Hematopoietic multipotent progenitor cell treated with erythropoietin and hydrocortisone succinate and interleukin-3 and kit ligand, for 6 days (in vitro differentiated cells): ENCODE measurements around the gene ATP5F1D.
A peak's percentile ranks its signal among the peaks of the same experiment; 100 is the strongest.

ENCODE experiments used
- DNase-seq: peaks from one replicate; pipeline ENCODE4 v3.0.0-alpha.2; 2015

Gene ATP5F1D

DNA sequence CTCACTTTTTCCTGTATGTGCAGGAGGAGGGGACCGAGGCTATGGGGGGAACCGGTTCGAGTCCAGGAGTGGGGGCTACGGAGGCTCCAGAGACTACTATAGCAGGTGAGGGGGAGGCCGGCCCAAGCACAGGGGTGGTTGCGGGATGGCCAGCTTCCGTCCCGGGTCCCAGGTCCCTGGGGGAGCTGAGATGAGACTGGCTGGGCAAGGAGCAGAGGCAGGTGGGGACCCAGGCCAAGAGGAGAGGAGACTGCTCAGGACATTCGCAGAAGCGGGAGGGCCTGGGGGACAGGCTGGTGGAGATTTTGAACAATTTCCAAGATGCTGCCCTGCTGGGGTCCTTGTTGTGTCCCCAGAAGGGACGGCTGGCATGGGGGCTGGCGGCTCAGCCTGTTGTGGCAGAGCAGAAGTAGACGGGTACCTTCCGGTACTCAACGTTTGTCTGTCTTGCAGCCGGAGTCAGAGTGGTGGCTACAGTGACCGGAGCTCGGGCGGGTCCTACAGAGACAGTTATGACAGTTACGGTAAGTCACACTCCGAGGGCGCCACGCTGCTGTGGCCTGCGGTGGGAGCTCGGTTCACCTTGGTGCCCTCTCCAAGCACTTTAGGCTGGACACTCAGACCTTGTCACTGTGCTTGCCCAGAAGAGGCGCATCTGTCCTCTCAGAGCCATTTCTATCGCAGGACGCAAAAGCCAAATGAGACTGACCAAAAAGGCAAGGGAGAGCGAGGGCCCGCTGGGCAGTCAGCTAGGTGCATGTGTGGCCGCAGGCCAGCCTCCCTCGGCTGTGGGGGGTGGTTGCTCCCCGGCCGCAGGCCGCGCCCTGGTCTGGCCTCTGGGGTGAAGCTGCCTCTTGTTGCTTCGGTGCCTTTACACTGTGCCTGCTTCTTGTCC lies 30.2 kb downstream of the ATP5F1D start:
- DNase-seq, result no peak

- no peak for DNase-seq
Observed at GRCh38 chr19:1272423-1273262, 31.1 kb downstream of the ATP5F1D start.

DNA sequence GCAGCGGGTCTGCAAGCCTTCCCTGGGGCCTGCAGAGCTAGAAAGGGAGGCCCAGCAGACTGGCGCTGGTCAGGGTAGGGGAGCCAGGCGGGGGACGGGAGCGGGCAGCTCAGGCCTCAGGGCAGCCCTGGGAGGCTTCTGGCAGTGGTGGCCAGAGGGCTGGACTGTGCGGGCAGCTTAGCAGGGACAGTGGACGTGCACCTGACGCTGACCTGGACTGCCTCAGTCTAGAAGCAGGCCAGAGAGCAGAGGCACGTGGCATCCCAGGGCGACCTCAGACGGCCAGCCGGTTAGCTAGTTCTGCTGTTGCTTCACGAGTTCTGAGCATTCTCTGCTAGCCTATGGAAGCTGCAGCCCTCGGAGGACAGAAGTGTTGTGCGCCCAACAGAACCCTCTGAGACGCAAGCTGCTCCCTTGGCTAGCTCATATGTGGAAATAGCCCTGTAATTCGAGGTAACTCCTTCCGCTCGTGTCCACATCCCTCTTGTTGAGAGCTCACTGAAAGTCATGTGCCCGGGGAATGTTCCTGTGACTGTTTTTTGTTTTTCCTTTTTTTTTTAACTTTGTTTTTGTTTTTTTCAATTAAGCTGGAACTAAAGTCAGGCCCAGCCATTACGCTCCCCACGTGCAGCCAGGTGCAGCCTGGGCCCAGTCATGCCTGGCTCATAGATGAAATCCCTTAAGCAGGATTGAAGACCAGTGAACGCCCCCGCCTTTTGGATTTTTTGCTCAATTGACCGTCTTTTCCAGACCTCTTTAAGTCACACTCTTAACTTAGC lies 31.9 kb downstream of the ATP5F1D start:
- no peak for DNase-seq

- DNase-seq, result no peak
Observed at GRCh38 chr19:1274081-1274851, 32.7 kb downstream of the ATP5F1D start.

DNA sequence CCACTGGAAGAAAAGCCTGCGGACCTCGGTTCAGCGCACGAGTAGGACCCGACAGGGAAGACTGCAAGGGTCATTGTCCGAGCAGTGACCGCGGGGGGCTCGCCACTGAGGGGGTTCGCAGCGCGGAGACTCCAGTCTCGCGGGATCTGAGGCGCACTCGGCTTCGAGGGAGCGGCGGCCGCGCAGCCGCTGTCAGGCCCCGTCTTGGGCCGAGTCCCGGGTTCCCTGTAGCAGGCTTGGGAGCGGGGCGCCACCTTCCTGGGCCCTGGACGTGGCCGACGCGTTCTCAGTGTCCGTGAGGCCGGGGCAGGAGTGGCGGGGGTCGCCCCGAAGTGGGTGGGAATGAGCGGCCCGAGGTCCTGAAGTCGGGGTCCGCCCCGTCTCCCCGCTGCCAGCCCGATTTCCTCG lies 33.3 kb downstream of the ATP5F1D start:
- DNase-seq, result no peak

GRCh38 chr19:1275260-1275975 lies 33.9 kb downstream of the ATP5F1D start, which contains the start of gene FAM174C:
Gene FAM174C (plus strand): TSS chr19:1275530. CDS start chr19:1275550, 20 bp downstream.
- peak; percentile 98 for DNase-seq

DNA sequence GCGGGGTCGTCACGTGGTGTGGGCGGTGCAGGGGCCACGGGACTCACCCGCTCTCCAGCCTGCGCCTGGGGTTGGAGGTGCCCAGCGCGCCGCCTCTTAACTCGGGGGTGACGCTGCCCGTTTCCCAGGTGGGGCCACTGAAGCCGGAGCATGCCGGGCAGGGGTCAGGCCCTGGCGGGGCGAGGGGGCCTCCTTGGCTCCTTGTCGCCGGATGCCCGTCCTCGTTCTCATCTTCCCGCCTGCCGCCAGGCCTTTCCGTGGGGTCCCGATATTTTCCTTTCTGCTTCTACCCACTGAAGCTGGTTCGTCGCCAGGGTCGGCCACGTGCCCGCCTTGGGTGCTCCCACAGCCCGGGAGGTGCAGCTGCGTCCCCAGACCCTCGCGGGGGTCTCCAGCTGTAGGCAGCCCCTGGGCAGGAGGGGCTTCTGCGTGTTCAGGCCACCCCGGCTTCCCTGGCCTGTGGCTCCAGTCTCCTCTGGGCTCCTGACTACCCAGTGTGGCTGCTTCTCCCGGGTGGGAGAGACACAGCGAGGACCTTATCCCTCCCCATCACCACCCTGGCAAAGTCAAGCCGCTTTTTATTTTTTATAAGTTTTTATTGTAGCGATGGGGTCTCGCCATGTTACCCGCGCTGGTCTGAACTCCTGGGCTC lies 34.6 kb downstream of the ATP5F1D start:
- no peak for DNase-seq

GRCh38 chr19:1276628-1277022 lies 35.1 kb downstream of the ATP5F1D start:
- DNase-seq, result no peak

GRCh38 chr19:1277061-1277460 lies 35.5 kb downstream of the ATP5F1D start:
- DNase-seq, result no peak

DNA sequence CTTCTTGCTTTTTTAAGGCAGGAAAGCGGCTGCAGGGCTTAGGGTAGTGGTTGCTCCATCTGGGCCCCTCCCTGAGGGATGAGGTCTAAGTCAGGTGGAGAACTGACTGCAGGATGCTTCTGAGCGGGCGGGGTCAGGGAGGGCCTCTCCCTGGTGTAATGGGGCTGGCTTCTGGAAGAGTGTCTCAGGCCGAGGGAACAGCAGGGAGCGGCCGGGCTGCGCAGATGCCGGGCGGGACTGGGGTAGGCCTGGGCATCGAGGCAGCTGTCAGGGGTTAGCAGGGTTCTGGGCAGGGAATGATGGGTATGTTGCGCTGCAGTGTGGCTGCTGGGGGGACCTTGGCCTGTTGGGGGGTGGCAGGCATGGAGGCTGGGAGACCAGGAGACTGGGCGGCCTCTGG lies 36.5 kb downstream of the ATP5F1D start:
- no peak for DNase-seq

DNA sequence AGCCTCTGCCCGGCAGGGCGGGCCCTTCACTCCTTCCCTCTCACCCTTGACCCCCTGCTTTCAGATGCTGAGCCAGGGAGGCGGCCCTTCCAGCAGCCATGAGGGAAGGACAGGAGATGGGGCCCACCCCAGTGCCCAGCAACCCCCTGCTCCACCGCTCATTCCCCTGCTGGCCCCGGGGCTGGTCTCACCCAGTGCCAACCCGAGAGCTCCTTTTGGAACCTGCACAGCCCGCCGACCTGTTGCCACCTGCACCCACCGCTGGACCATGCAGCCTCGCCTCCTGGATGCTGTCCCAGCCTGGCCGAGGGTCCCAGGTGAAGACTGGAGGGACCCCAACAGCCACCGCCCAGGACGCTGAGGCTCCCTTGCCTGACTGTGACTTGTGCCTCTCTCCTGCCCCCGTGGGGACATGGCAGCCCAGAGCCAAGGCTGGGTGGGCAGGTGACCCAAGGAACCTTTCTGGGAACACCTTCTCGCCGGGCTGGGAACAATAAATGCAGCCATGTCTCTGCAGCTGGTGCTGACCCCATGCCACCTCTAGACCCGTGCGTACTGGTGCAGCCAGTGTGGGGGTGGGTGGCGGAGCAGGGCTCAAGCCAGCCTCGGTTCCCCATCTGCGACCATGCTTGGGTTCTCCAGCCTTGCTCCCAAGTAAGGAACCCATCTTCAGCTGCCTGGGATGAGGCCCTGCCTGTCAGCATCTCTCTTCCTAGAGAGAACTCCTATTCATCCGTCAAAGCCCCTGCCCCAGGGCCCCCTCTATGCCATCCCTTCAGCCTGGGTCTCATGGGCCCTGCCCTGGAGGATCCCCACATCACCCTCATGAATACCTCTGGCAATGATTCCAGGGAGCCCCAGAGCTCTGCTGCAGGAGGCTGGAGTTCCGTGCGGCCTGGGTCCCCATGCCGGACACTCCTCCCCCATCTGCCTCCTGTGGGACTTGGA lies 37.4 kb downstream of the ATP5F1D start:
- no peak for DNase-seq

DNA sequence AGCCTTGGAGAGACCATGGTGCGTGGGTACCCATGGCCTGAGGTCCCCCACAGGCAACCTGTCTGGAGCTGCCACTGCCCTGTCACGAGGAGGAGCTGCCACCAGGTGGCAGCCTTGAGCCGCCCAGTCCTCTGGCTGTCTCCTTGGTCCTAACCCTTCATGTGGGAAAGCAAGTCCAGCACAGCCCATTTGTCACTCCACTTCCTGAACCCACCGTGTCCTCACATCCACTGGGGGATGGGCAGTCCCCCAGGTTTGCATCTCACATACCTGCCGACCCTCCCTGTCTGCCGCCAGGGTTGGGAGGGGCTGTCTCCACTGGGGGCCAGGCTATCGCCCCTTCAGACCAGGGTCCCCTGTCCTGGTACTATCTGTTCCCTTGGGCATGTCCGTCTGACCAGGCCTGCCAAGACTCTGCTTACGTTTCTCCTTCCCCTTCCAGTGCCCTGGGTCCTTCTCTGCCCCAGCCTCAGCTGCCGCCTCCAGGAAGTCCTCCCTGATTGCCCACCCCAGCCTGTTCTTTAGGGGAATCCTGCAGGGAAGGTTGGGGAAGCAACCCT lies 38.3 kb downstream of the ATP5F1D start:
- DNase-seq, result peak; percentile 90

DNA sequence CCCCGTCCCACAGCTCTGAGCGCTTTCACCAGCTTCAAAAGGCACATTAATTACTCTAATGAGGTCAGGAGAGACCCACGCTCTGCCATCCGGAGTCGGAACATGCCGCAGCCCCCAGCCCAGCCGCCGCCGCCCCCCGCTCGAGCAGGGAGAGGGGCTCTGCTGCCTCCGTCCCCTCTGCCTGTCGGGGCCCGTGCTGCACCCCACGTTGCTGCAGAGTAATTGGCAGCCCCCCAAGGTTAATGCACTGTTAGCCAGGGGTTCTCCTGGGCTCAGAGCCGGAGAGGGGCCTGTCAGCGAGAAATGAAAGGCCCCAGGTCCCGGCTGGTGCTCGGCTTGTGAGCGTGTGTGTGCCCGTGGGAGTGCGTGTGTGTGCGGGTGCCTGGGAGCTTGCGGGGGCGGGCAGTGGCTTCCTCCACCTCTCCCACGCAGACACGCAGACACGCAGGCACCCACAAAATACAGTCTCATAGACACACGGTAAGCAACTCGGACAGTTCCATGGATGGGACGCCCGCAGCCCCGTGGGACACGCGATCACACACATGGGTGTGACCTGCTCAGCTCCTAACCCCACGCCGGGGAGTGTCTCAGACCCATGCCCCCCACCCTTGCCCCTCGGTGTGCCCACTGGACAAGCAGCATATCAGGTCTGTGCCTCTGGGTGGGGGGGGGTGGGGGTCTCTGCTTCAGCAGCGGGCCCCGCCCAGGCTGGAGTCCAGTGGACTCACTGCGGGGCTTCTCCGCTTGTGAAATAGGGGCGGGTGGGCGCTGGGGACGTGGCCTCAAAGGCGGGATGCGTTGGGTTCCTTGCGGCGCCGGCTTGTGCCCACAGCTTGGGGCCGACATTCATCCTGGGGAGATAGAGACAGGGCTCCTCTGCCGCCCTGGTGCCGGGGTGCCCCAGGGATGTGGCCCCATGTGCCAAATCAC lies 39.4 kb downstream of the ATP5F1D start:
- no peak for DNase-seq

DNA sequence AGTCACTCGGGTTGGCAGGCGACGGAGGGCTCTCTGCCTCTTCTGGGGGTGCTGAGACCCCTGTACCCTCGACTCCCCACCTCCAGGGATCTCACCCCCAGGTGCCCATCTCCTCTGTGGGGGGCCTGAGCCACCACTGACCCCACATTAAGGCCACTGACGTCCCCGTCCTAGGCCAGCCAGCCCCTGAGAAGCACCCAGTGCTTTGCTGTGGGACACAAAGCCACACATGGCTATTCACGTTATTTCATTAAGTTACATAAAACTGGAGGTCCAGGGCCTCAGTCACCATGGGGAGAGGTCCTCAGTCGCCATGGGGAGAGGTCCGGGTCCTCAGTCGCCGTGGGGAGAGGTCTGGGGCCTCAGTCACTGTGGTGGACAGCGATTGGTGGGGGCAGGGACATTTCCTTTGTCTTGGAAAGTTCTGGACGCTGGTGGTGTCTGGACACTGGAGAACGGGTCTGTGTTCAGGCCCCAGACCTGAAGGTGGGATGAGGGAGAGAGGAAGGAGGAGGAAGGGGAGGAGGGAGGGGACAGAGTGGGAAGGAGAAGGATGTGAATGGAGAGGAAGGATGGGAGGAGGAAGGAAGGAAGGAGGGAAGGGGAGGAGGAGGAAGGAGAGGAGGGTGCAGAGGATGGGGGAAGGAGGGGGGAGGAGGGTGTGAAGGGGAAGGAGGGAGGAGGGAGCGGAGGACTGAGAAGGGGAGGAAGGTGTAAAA lies 40.2 kb downstream of the ATP5F1D start:
- no peak for DNase-seq

DNA sequence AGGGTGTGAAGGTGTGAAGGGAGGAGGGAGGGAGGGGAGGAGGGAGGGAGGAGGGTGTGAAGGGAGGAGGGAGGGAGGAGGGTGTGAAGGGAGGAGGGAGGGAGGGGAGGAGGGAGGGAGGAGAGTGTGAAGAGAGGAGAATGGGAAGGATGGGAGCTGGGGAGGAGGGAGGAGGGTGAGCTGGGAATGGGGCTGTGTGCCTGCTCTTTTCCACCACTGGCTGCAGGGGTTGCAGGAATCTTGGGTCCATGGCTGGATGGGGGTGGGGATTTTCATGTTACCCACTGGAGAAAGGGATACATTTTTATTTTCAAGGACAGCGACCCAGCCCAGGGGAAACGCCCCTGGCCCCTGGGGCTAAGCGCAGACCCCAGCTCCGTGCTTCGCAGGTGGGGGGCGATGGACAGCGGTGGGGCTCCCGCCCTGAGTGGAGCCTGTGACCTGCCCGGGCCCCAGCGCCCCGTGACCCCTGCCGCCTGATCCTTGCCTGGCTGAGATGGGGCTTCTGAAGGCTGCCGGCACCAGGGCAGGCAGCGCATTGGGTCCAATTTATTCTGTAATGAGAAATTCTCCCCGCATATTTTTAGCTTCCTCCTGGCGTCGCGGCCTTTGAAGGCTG lies 41.1 kb downstream of the ATP5F1D start:
- no peak for DNase-seq

DNA sequence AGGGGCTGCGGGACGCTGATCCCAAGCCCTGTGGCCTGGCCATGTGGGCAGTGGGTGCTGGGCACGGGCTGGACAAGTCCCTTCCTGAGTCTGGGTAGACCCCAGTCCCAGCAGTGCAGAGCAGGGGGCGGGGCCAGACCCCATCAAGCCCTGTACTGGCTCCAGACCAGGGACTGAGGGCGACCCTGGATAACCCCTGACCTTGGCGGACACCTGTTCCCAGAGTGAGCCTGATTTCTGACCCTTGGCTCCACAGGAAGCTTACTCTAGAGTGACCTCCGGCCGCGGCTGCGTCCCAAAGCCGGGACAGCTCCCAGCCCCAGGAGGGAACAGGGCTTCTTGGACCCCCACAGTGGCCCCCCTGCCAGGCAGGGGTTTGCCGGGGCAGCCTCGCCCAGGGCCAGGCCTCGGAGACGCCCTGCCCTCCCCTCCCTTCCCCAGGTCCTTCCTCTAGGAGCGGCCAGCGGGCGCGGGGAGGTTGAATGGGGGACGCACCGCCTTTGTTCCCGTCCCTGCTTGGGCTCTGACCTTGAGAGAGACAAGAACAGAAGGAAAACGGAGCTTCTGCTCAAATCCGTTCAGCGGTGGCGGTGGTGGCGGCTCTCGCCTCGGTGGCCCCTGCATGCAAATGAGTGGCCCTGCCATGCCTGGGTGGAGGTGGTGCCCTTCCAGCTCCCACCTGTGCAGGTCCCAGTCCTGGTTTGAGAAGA lies 41.8 kb downstream of the ATP5F1D start:
- no peak for DNase-seq

- no peak for DNase-seq
Observed at GRCh38 chr19:1283917-1284292, 42.4 kb downstream of the ATP5F1D start.
